BLaER1 (cell line): ENCODE results near the gene ACYP1.

Experiments used
- H3K27ac ChIP-seq: shearing (Covaris generic); formaldehyde crosslinking; 2 replicates; pipeline ENCODE4 v1.8.1; 2022
- H3K27me3 ChIP-seq: shearing (Covaris generic); formaldehyde crosslinking; 2 replicates; pipeline ENCODE4 v1.8.1; 2022
- H3K36me3 ChIP-seq: shearing (Covaris generic); formaldehyde crosslinking; 2 replicates; pipeline ENCODE4 v1.8.1; 2022
- H3K4me1 ChIP-seq: shearing (Covaris generic); formaldehyde crosslinking; 2 replicates; pipeline ENCODE4 v1.8.1; 2022
- H3K4me2 ChIP-seq: shearing (Covaris generic); formaldehyde crosslinking; 2 replicates; pipeline ENCODE4 v1.8.1; 2022
- H3K4me3 ChIP-seq: shearing (Covaris generic); formaldehyde crosslinking; 2 replicates; pipeline ENCODE4 v1.8.1; 2022
- H3K9ac ChIP-seq: shearing (Covaris generic); formaldehyde crosslinking; 2 replicates; pipeline ENCODE4 v1.8.1; 2022
- H3K9me3 ChIP-seq: shearing (Covaris generic); formaldehyde crosslinking; 2 replicates; pipeline ENCODE4 v1.8.1; 2022
- H4K20me1 ChIP-seq: shearing (Covaris generic); formaldehyde crosslinking; 2 replicates; pipeline ENCODE4 v1.8.1; 2022
- Cebpa-rat ChIP-seq: shearing (Covaris generic); IDR thresholded peaks from 2 replicates; pipeline ENCODE4 v1.8.1; 2022

The ACYP1 gene

GRCh38 chr14:75053396-75054291, 10.2 kb downstream of the ACYP1 start:
- no peak for TF ChIP-seq Cebpa-rat
- peaks cover 32% of the 10 kb centered on the region for H3K27me3 ChIP-seq
- H3K9ac ChIP-seq: no peak overlapping the region
- peaks cover 10% of the 10 kb centered on the region; the same call in 1 of the 2 replicates for H3K36me3 ChIP-seq
- peaks cover 14% of the 10 kb centered on the region; the same call in 1 of the 2 replicates for H3K4me1 ChIP-seq
- H3K9me3 ChIP-seq: no peaks in the 10 kb centered on the region; the same call in 1 of the 2 replicates
- no peak overlapping the region for H3K4me2 ChIP-seq
- no peak overlapping the region for H3K27ac ChIP-seq
- H4K20me1 ChIP-seq: 0 out of 2 replicates have a peak, but pooled peaks cover 6% of the 10 kb centered on the region
- H3K4me3 ChIP-seq: no peak overlapping the region

- H3K36me3 ChIP-seq: peaks cover 9% of the 10 kb centered on the region; the same call in 1 of the 2 replicates
- H3K4me1 ChIP-seq: peaks cover 14% of the 10 kb centered on the region; the same call in 1 of the 2 replicates
- TF ChIP-seq Cebpa-rat: no peak
- no peak overlapping the region for H3K27ac ChIP-seq
- H4K20me1 ChIP-seq: 0 out of 2 replicates have a peak, but pooled peaks cover 6% of the 10 kb centered on the region
- H3K4me3 ChIP-seq: peak overlapping the region; percentile 70
- peak overlapping the region; percentile 81 for H3K4me2 ChIP-seq
- H3K9me3 ChIP-seq: no peaks in the 10 kb centered on the region; the same call in 1 of the 2 replicates
- H3K27me3 ChIP-seq: peaks cover 32% of the 10 kb centered on the region
- no peak overlapping the region for H3K9ac ChIP-seq
These were observed 12.3 kb downstream of the ACYP1 start for GRCh38 chr14:75051556-75051899.

GRCh38 chr14:75050852-75051555, 12.8 kb downstream of the ACYP1 start, which contains the start of gene MLH3:
MLH3 (minus strand) TSS chr14:75051467; CDS start chr14:75049655, 1,812 bp downstream.
- Histone ChIP-seq H4K20me1 (0 out of 2 replicates have a peak, but pooled peaks cover 6% of the 10 kb centered on the region), H3K36me3 (peaks cover 9% of the 10 kb centered on the region; the same call in 1 of the 2 replicates), H3K9me3 (no peaks in the 10 kb centered on the region; the same call in 1 of the 2 replicates), H3K4me2 (peak within 1 kb of the TSS; percentile 81), H3K4me3 (peak within 1 kb of the TSS; percentile 70), H3K9ac (peak within 1 kb of the TSS; percentile 76), H3K4me1 (peaks cover 14% of the 10 kb centered on the region; the same call in 1 of the 2 replicates), H3K27me3 (peaks cover 32% of the 10 kb centered on the region), H3K27ac (peak within 1 kb of the TSS; percentile 75)
- no peak for TF ChIP-seq Cebpa-rat

GRCh38 chr14:75049731-75050201, 14.1 kb downstream of the ACYP1 start:
- Histone ChIP-seq H3K4me1 (peaks cover 14% of the 10 kb centered on the region; the same call in 1 of the 2 replicates), H4K20me1 (peaks cover 6% of the 10 kb centered on the region; the same call in 1 of the 2 replicates), H3K9me3 (no peaks in the 10 kb centered on the region; the same call in 1 of the 2 replicates), H3K9ac (no peak overlapping the region), H3K27me3 (peaks cover 32% of the 10 kb centered on the region), H3K36me3 (peaks cover 9% of the 10 kb centered on the region; the same call in 1 of the 2 replicates), H3K4me3 (no peak overlapping the region), H3K27ac (no peak overlapping the region), H3K4me2 (0 out of 2 replicates have a peak overlapping the region, but pooled peaks have one; percentile 81)
- TF ChIP-seq Cebpa-rat: no peak

- Histone ChIP-seq H3K4me1 (peaks cover 14% of the 10 kb centered on the region; the same call in 1 of the 2 replicates), H3K4me2 (no peak overlapping the region), H3K27me3 (peaks cover 32% of the 10 kb centered on the region), H3K27ac (no peak overlapping the region), H3K4me3 (no peak overlapping the region), H3K36me3 (peaks cover 9% of the 10 kb centered on the region; the same call in 1 of the 2 replicates), H3K9ac (no peak overlapping the region), H4K20me1 (peaks cover 6% of the 10 kb centered on the region; the same call in 1 of the 2 replicates), H3K9me3 (no peaks in the 10 kb centered on the region; the same call in 1 of the 2 replicates)
- TF ChIP-seq Cebpa-rat: no peak
These were observed 14.7 kb downstream of the ACYP1 start for GRCh38 chr14:75049136-75049535.

GRCh38 chr14:75048101-75048500, 15.7 kb downstream of the ACYP1 start:
- H3K27ac ChIP-seq: no peak overlapping the region
- H3K4me2 ChIP-seq: no peak overlapping the region
- H3K9ac ChIP-seq: no peak overlapping the region
- no peak overlapping the region for H3K4me3 ChIP-seq
- no peak for TF ChIP-seq Cebpa-rat
- 0 out of 2 replicates have a peak, but pooled peaks cover 5% of the 10 kb centered on the region for H3K36me3 ChIP-seq
- no peaks in the 10 kb centered on the region; the same call in 1 of the 2 replicates for H3K9me3 ChIP-seq
- peaks cover 32% of the 10 kb centered on the region for H3K27me3 ChIP-seq
- H4K20me1 ChIP-seq: peaks cover 6% of the 10 kb centered on the region; the same call in 1 of the 2 replicates
- H3K4me1 ChIP-seq: peaks cover 14% of the 10 kb centered on the region; the same call in 1 of the 2 replicates

- Histone ChIP-seq H3K9me3 (no peaks in the 10 kb centered on the region; the same call in 1 of the 2 replicates), H3K36me3 (0 out of 2 replicates have a peak, but pooled peaks cover 5% of the 10 kb centered on the region), H3K4me2 (no peak overlapping the region), H3K27me3 (peaks cover 32% of the 10 kb centered on the region), H3K4me3 (no peak overlapping the region), H3K4me1 (peaks cover 14% of the 10 kb centered on the region; the same call in 1 of the 2 replicates), H4K20me1 (peaks cover 6% of the 10 kb centered on the region; the same call in 1 of the 2 replicates), H3K9ac (no peak overlapping the region), H3K27ac (no peak overlapping the region)
- TF ChIP-seq Cebpa-rat: no peak
These were observed 16.3 kb downstream of the ACYP1 start for GRCh38 chr14:75047506-75047905.

GRCh38 chr14:75046899-75047298, 16.9 kb downstream of the ACYP1 start:
- Histone ChIP-seq H3K9ac (no peak overlapping the region), H3K9me3 (no peaks in the 10 kb centered on the region; the same call in 1 of the 2 replicates), H3K36me3 (peaks cover 5% of the 10 kb centered on the region; the same call in 1 of the 2 replicates), H3K27ac (no peak overlapping the region), H3K4me2 (no peak overlapping the region), H4K20me1 (peaks cover 6% of the 10 kb centered on the region; the same call in 1 of the 2 replicates), H3K4me3 (no peak overlapping the region), H3K27me3 (peaks cover 26% of the 10 kb centered on the region), H3K4me1 (peaks cover 14% of the 10 kb centered on the region; the same call in 1 of the 2 replicates)
- no peak for TF ChIP-seq Cebpa-rat

- Histone ChIP-seq H3K4me3 (no peak overlapping the region), H4K20me1 (peaks cover 6% of the 10 kb centered on the region; the same call in 1 of the 2 replicates), H3K27ac (no peak overlapping the region), H3K4me2 (no peak overlapping the region), H3K4me1 (peaks cover 11% of the 10 kb centered on the region; the same call in 1 of the 2 replicates), H3K9ac (no peak overlapping the region), H3K27me3 (peaks cover 20% of the 10 kb centered on the region), H3K9me3 (no peaks in the 10 kb centered on the region), H3K36me3 (peaks cover 5% of the 10 kb centered on the region; the same call in 1 of the 2 replicates)
- no peak for TF ChIP-seq Cebpa-rat
These were observed 17.5 kb downstream of the ACYP1 start for GRCh38 chr14:75046275-75046674.
